ENCODE results near the gene HMCN2. TPM values are rescaled to one million over a fixed set of nuclear protein-coding genes. Genes with fewer than 3 reads are reported as not detected.

Gene HMCN2
- total RNA-seq, 1 donor from 2014 or later = 0.06 TPM

GRCh38 chr9:130225586-130225985, 40.0 kb upstream of the HMCN2 start:
- TF ChIP-seq, protein P1, sequence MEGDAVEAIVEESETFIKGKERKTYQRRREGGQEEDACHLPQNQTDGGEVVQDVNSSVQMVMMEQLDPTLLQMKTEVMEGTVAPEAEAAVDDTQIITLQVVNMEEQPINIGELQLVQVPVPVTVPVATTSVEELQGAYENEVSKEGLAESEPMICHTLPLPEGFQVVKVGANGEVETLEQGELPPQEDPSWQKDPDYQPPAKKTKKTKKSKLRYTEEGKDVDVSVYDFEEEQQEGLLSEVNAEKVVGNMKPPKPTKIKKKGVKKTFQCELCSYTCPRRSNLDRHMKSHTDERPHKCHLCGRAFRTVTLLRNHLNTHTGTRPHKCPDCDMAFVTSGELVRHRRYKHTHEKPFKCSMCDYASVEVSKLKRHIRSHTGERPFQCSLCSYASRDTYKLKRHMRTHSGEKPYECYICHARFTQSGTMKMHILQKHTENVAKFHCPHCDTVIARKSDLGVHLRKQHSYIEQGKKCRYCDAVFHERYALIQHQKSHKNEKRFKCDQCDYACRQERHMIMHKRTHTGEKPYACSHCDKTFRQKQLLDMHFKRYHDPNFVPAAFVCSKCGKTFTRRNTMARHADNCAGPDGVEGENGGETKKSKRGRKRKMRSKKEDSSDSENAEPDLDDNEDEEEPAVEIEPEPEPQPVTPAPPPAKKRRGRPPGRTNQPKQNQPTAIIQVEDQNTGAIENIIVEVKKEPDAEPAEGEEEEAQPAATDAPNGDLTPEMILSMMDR (conservative IDR thresholded peaks at IDR 0.05; ENCODE audit: low read depth, low read length) = no peak
- no peak for DNase-seq (ENCODE audit: low read depth)
- no peak overlapping the region for H3K4me3 ChIP-seq (ENCODE audit: low read depth, low read length)

DNA sequence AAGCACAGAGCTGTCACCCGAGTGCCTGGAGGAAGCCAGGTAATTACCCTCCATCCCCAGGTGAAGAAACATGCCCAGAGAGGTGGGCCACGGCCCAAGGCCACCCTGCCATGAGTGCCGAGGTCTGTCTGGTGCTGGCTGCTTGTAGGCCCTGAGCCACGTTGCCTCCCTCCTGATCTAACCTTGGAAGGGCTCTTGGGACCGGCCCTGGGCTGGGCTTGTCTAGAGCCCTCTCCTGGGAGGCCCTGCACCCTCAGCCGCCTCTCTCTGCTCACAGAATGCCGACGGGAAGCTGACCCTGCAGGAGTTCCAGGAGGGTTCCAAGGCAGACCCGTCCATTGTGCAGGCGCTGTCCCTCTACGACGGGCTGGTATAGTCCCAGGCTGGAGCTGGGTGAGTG, 39.4 kb upstream of the HMCN2 start:
- TF ChIP-seq, protein P1 (conservative IDR thresholded peaks at IDR 0.05; ENCODE audit: low read depth, low read length) = no peak
- H3K4me3 ChIP-seq (ENCODE audit: low read depth, low read length) = no peak overlapping the region
- no peak for DNase-seq (ENCODE audit: low read depth)

GRCh38 chr9:130227833-130228232, 37.7 kb upstream of the HMCN2 start:
- H3K4me3 ChIP-seq (ENCODE audit: low read depth, low read length) = no peak overlapping the region
- no peak for DNase-seq (ENCODE audit: low read depth)
- TF ChIP-seq, protein P1 (conservative IDR thresholded peaks at IDR 0.05; ENCODE audit: low read depth, low read length) = no peak

DNA sequence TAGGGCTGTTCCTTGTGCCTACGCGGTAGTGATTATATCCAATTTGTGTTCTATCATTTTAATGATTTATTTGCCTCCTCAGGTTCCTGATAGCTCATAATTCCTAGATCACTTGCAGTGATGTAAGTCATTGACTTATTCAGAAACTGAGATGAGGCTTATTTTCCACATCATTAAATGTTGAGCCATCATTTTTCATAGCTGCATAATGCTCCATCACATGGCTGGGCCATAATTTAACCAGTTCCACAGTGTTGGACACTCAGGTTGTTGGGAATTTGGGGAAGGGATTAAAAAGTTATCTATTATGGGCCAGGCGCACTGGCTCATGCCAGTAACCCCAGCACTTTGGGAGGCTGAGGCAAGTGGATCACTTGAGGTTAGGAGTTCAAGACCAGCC, 35.8 kb upstream of the HMCN2 start:
- no peak overlapping the region for H3K4me3 ChIP-seq (ENCODE audit: low read depth, low read length)
- no peak for DNase-seq (ENCODE audit: low read depth)
- TF ChIP-seq, protein P1 (conservative IDR thresholded peaks at IDR 0.05; ENCODE audit: low read depth, low read length) = no peak

DNA sequence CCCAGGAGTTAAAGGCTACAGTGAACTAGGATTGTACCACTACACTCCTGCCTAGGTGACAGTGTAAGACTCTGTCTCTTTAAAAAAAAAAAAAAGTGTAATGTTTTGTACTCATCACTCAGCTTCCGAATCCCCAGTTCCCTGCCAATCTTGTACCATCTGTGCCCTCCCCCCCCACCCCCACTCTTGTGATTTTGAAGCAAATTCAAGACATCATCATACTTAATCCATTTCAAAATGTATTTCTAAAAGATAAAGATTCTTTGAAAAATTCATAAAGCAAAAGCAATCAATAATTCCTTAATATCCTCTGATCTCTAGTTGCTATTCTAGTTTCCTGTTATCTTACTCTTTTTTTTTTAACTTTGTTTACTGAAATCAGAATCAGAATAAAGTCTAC, 34.9 kb upstream of the HMCN2 start:
- TF ChIP-seq, protein P1 (conservative IDR thresholded peaks at IDR 0.05; ENCODE audit: low read depth, low read length) = no peak
- no peak for DNase-seq (ENCODE audit: low read depth)
- no peak overlapping the region for H3K4me3 ChIP-seq (ENCODE audit: low read depth, low read length)

DNA sequence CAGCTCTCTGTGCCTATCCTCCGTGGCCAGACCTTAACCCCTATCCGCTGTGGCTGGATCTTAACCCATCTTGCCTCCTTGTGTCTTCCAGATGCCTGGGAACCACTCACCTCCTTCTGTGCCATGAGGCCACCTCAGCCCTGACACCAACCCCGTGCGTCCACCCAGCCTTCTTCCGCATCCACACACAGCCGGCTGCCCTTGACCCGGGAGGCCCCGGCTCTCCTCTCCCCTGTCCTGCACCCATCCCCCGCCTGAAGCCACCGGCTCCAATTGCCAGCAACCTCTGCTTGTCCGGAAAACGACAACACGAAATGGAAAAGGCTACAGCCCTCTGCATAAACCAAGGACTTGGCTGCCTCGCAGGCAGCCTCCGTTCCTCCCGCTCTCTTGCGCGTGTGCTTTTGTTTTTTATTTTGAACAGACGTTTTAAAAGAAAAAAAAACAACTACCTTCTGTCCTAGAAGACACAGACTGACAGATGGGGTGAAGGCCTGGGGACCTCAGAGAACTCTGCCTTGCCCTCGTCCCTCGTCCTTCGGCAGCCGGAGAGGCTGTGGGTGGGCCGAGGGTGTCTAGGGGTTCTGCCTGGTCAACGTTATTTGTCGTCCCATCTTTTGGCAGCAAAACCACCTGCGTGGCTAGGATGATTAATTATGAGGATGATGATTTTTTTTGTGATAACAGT, 32.5 kb upstream of the HMCN2 start:
- DNase-seq (ENCODE audit: low read depth) = no peak
- TF ChIP-seq, protein P1 (conservative IDR thresholded peaks at IDR 0.05; ENCODE audit: low read depth, low read length) = no peak
- H3K4me3 ChIP-seq (ENCODE audit: low read depth, low read length) = no peak overlapping the region

- TF ChIP-seq, protein P1 (conservative IDR thresholded peaks at IDR 0.05; ENCODE audit: low read depth, low read length) = no peak
- no peak for DNase-seq (ENCODE audit: low read depth)
- H3K4me3 ChIP-seq (ENCODE audit: low read depth, low read length) = no peak overlapping the region
Observed at GRCh38 chr9:130233587-130233945, 32.0 kb upstream of the HMCN2 start.
